IMR-90 (cell line): ENCODE measurements around the gene CREB5. TPM values are rescaled to one million over a fixed set of nuclear protein-coding genes. Genes with fewer than 3 reads are reported as not detected.

Source experiments
- ATAC-seq: fragments of 200-7000 bp; cut with Tn5 transposase; 2 replicates; pipeline ENCODE4 v1.9.1; 2020; ENCODE audit warnings: low read depth, mild to moderate bottlenecking, moderate library complexity
- BruUV-seq: library from RNA; stranded (reverse); fragments of 400-500 nt; replicated peaks from 2 replicates; lab custom pipeline; 2021; lab: Mats Ljungman, UMichigan
- CTCF ChIA-PET: fragments of 300-600 bp; formaldehyde crosslinking; extraction: SDS; loops from one replicate; lab custom pipeline; 2021; ENCODE audit warnings: antibody characterized with exemption; lab: Yijun Ruan, JAX
- POLR2A ChIA-PET: fragments of 300-600 bp; sonication (Branson Sonifier 250); formaldehyde crosslinking; loops from one replicate; lab custom pipeline; 2022; ENCODE audit warnings: antibody characterized with exemption; ENCODE audit not compliant: unreplicated experiment; lab: Charles Lee
- DNase-seq: peaks from one replicate; pipeline ENCODE4 v3.0.0; 2013
- H2AFZ ChIP-seq: replicated peaks from 2 replicates; pipeline ENCODE3; 2013; ENCODE audit warnings: low read length, mild to moderate bottlenecking; ENCODE audit not compliant: poor library complexity
- H2AK5ac ChIP-seq: 2 replicates; pipeline ENCODE4 v1.6.1; 2013; ENCODE audit warnings: low read depth, low read length, inconsistent platforms
- H2AK9ac ChIP-seq: replicated peaks from 2 replicates; pipeline ENCODE3; 2013; ENCODE audit warnings: mild to moderate bottlenecking, low read depth, low read length, moderate library complexity; ENCODE audit not compliant: poor library complexity
- H2BK120ac ChIP-seq: 2 replicates; pipeline ENCODE4 v1.6.1; 2013; ENCODE audit warnings: low read depth, low read length, inconsistent platforms
- H2BK15ac ChIP-seq: 3 replicates; pipeline ENCODE4 v1.6.1; 2013; ENCODE audit warnings: low read depth, low read length, inconsistent platforms
- H2BK20ac ChIP-seq: 2 replicates; pipeline ENCODE4 v1.6.1; 2013; ENCODE audit warnings: low read depth, mild to moderate bottlenecking, inconsistent platforms, low read length, moderate library complexity
- H2BK5ac ChIP-seq: 2 replicates; pipeline ENCODE4 v1.6.1; 2013; ENCODE audit warnings: mild to moderate bottlenecking, low read depth, low read length, inconsistent platforms; ENCODE audit not compliant: poor library complexity, severe bottlenecking
- H3K14ac ChIP-seq: replicated peaks from 2 replicates; pipeline ENCODE4 v1.6.1; 2013; ENCODE audit warnings: low read depth, low read length, inconsistent platforms
- H3K18ac ChIP-seq: 2 replicates; pipeline ENCODE4 v1.6.1; 2013; ENCODE audit warnings: low read depth, low read length, control low read depth
- H3K23ac ChIP-seq: 2 replicates; pipeline ENCODE4 v1.6.1; 2013; ENCODE audit warnings: low read depth, low read length, inconsistent platforms
- H3K27ac ChIP-seq: 2 replicates; pipeline ENCODE4 v1.5.1; 2013; ENCODE audit warnings: mild to moderate bottlenecking, control low read depth, low read length; ENCODE audit not compliant: insufficient read depth
- H3K27me3 ChIP-seq: 2 replicates; pipeline ENCODE4 v1.6.1; 2013; ENCODE audit warnings: low read length; ENCODE audit not compliant: control insufficient read depth, insufficient read depth
- H3K36me3 ChIP-seq: 2 replicates; pipeline ENCODE4 v1.6.1; 2013; ENCODE audit warnings: low read length, mixed read lengths; ENCODE audit not compliant: control insufficient read depth, insufficient read depth
- H3K4ac ChIP-seq: 2 replicates; pipeline ENCODE4 v1.6.1; 2013; ENCODE audit warnings: low read depth, low read length, inconsistent platforms
- H3K4me1 ChIP-seq: 2 replicates; pipeline ENCODE4 v1.6.1; 2013; ENCODE audit warnings: low read length, mixed read lengths; ENCODE audit not compliant: control insufficient read depth, insufficient read depth
- H3K4me2 ChIP-seq: 2 replicates; pipeline ENCODE4 v1.6.1; 2013; ENCODE audit warnings: low read depth, mild to moderate bottlenecking, control low read depth, low read length, moderate library complexity
- H3K4me3 ChIP-seq: 2 replicates; pipeline ENCODE4 v1.5.1; 2013; ENCODE audit warnings: low read depth, mild to moderate bottlenecking, control low read depth, low read length, moderate library complexity; ENCODE audit not compliant: insufficient read depth
- H3K56ac ChIP-seq: 2 replicates; pipeline ENCODE4 v1.6.1; 2013; ENCODE audit warnings: low read length, inconsistent platforms; ENCODE audit not compliant: insufficient read depth; ENCODE audit errors: extremely low read depth
- H3K79me1 ChIP-seq, 2 experiments: 2 replicates each; pipeline ENCODE4 v1.6.1; 2013; ENCODE audit warnings: low read length in 2 of 2, inconsistent platforms in 1 of 2, low read depth in 1 of 2
- H3K9ac ChIP-seq: 2 replicates; pipeline ENCODE4 v1.6.1; 2013; ENCODE audit warnings: low read depth, low read length, control low read depth
- H3K9me1 ChIP-seq: 2 replicates; pipeline ENCODE4 v1.6.1; 2013; ENCODE audit warnings: low read length, inconsistent platforms; ENCODE audit not compliant: insufficient read depth
- H3K9me3 ChIP-seq: 2 replicates; pipeline ENCODE4 v1.6.1; 2013; ENCODE audit warnings: low read length; ENCODE audit not compliant: control insufficient read depth, insufficient read depth
- H4K20me1 ChIP-seq: 2 replicates; pipeline ENCODE4 v1.6.1; 2013; ENCODE audit warnings: low read length, inconsistent platforms; ENCODE audit not compliant: insufficient read depth
- H4K5ac ChIP-seq: 2 replicates; pipeline ENCODE4 v1.6.1; 2013; ENCODE audit warnings: mild to moderate bottlenecking, low read depth, low read length, control low read depth
- H4K8ac ChIP-seq, 2 experiments: 2 replicates each; pipeline ENCODE4 v1.6.1; 2013; ENCODE audit warnings: low read depth in 2 of 2, low read length in 2 of 2, control low read depth in 1 of 2, inconsistent platforms in 1 of 2
- H4K91ac ChIP-seq: 2 replicates; pipeline ENCODE4 v1.6.1; 2013; ENCODE audit warnings: low read depth, low read length, inconsistent platforms; ENCODE audit not compliant: insufficient read depth
- RAD21 ChIP-seq: IDR thresholded peaks from 2 replicates; pipeline ENCODE4 v1.6.1; 2012; ENCODE audit warnings: low read length, improper control_type of control experiment
- RFX5 ChIP-seq: IDR thresholded peaks from 2 replicates; pipeline ENCODE4 v1.8.0; 2012; ENCODE audit warnings: low read depth, mild to moderate bottlenecking, low read length, moderate library complexity
- USF2 ChIP-seq: fragments of 150-350 bp; IDR thresholded peaks from 2 replicates; pipeline ENCODE4 v1.6.1; 2017; ENCODE audit warnings: mild to moderate bottlenecking, antibody characterized with exemption, low read length, low read depth
- WGBS, 2 experiments: methylation state at CpG; one replicate each; pipeline versions ENCODE4 v1.1.5 to v1.1.7; 2013; ENCODE audit warnings: missing lambda C conversion rate in 2 of 2; ENCODE audit not compliant: insufficient read length in 1 of 2; ENCODE audit errors: extremely low coverage in 2 of 2; 5-methylcytosine and 5-hydroxymethylcytosine counted together
- dilution Hi-C: fragments of 300-500 bp; cut with HindIII; formaldehyde crosslinking; loops from one replicate; pipeline ENCODE4 v1.14.3; 2018; ENCODE audit warnings: low sequenced_read_pairs; ENCODE audit not compliant: unreplicated experiment
- in situ Hi-C: fragments of 300-500 bp; cut with MboI; formaldehyde crosslinking; loops from 3 replicates; pipeline ENCODE4 v1.14.3; 2019; ENCODE audit warnings: low sequenced_read_pairs, inconsistent platforms, mixed read lengths
- intact Hi-C: fragments of 100-400 bp; cut with micrococcal nuclease; formaldehyde crosslinking; loops from 2 replicates; pipeline ENCODE4 v1.10.0; 2022
- polyA plus RNA-seq, 3 experiments: library from polyadenylated mRNA; depleted of rRNA; stranded (reverse); fragments of >200 nt; gene quantifications; 2 replicates each; pipeline ENCODE4 v1.2.3, GENCODE V29; 2012; ENCODE audit warnings: low replicate concordance in 1 of 3
- total RNA-seq: library from RNA; depleted of rRNA; stranded (reverse); fragments of >200 nt; gene quantifications from 2 replicates; pipeline ENCODE4 v1.2.3, GENCODE V29; 2012

CREB5 gene
- total and polyA plus RNA-seq, 2 of the 4 experiments (the other 2 are of a cell fraction) = 7.3 to 13.1 TPM

- in situ Hi-C loops = no loop called here
- dilution Hi-C loops = no loop called here
- CTCF ChIA-PET = no interaction called here
- H4K20me1 ChIP-seq = no peaks in the 10 kb centered on the region
- no peaks in the 10 kb centered on the region for H3K27me3 ChIP-seq
- H3K56ac ChIP-seq = no peak overlapping the region
- H4K8ac ChIP-seq = no peak overlapping the region
- H3K9me1 ChIP-seq = no peaks in the 10 kb centered on the region; the same call in 1 of the 2 replicates
- POLR2A ChIA-PET = no interaction called here
- H3K23ac ChIP-seq = no peak overlapping the region
- DNase-seq = no peak
- no peak overlapping the region for H3K4me2 ChIP-seq
- no peaks in the 10 kb centered on the region for H3K4me1 ChIP-seq
- no peak for ATAC-seq
- H3K79me1 ChIP-seq = no peaks in the 10 kb centered on the region
- no peak overlapping the region for H4K91ac ChIP-seq
- no peak overlapping the region for H2AK5ac ChIP-seq
- no peak overlapping the region for H2BK5ac ChIP-seq
- no peak overlapping the region for H3K27ac ChIP-seq
- H2AFZ ChIP-seq = no peak overlapping the region
- H2BK15ac ChIP-seq = no peak overlapping the region
- no peak overlapping the region for H3K18ac ChIP-seq
- H3K9me3 ChIP-seq = no peaks in the 10 kb centered on the region
- H3K4ac ChIP-seq = no peak overlapping the region
- no peak overlapping the region for H4K5ac ChIP-seq
- H2BK20ac ChIP-seq = no peak overlapping the region
- BruUV-seq = no TSS peak
- H3K9ac ChIP-seq = no peak overlapping the region
- TF ChIP-seq USF2 (no peak), RFX5 (no peak), RAD21 (no peak)
- no peak overlapping the region for H2BK120ac ChIP-seq
- H3K14ac ChIP-seq = no peak overlapping the region
- intact Hi-C loops = no loop called here
- no peaks in the 10 kb centered on the region for H3K36me3 ChIP-seq
- no peak overlapping the region for H2AK9ac ChIP-seq
- WGBS, 2 experiments = 93% methylated on average over 4 of the region's 8 CpGs; no CpG with 5 or more reads in 1 of the 2 experiments
- H3K4me3 ChIP-seq = no peak overlapping the region
Observed at GRCh38 chr7:28466341-28466740, 54.0 kb downstream of the CREB5 start.
